K562 (cell line): ENCODE results near the gene BEST4. TPM values are rescaled to one million over a fixed set of nuclear protein-coding genes. Genes with fewer than 3 reads are reported as not detected.

ENCODE experiments used
- BCL6 ChIP-seq: fragments of 250-450 bp; sonication (Bioruptor Pico); IDR thresholded peaks from 2 replicates; pipeline ENCODE4 v1.4.0; 2020
- CBX1 ChIP-seq: sonication (generic); IDR thresholded peaks from 2 replicates; pipeline ENCODE4 v1.6.1; 2016; ENCODE audit warnings: antibody characterized with exemption, low read depth, mild to moderate bottlenecking
- FOXP4 ChIP-seq: sonication (generic); formaldehyde crosslinking; IDR thresholded peaks from 2 replicates; pipeline ENCODE4 v1.8.0; 2022; ENCODE audit warnings: mild to moderate bottlenecking, missing genetic modification reagents, borderline replicate concordance
- HIVEP1 ChIP-seq: fragments of 250-450 bp; sonication (Bioruptor Pico); IDR thresholded peaks from 2 replicates; pipeline ENCODE4 v1.4.0; 2020; ENCODE audit warnings: mild to moderate bottlenecking
- PRPF4 ChIP-seq: fragments of 200-400 bp; formaldehyde crosslinking; IDR thresholded peaks from one replicate; pipeline ENCODE4 v1.6.1; 2017; ENCODE audit warnings: low read length, low read depth, mild to moderate bottlenecking; ENCODE audit not compliant: insufficient read depth, poor library complexity, severe bottlenecking
- PYGO2 ChIP-seq: fragments of 450-650 bp; IDR thresholded peaks from 2 replicates; pipeline ENCODE4 v1.6.1; 2016; ENCODE audit warnings: mild to moderate bottlenecking, missing genetic modification characterization, moderate library complexity, missing compliant biosample characterization
- RAD51 ChIP-seq: fragments of 450-650 bp; IDR thresholded peaks from 2 replicates; pipeline ENCODE4 v1.7.1; 2016; ENCODE audit warnings: low read depth, mild to moderate bottlenecking, borderline replicate concordance
- RBM39 ChIP-seq: fragments of 200-400 bp; formaldehyde crosslinking; optimal IDR thresholded peaks from 2 replicates; pipeline ENCODE3; 2018; ENCODE audit warnings: low read depth, low read length
- SMARCE1 ChIP-seq: fragments of 450-650 bp; IDR thresholded peaks from 2 replicates; pipeline ENCODE4 v1.7.1; 2016; ENCODE audit warnings: mild to moderate bottlenecking
- TAL1 ChIP-seq: fragments of 450-650 bp; IDR thresholded peaks from 2 replicates; pipeline ENCODE4 v1.6.1; 2016; ENCODE audit warnings: mild to moderate bottlenecking
- THRB ChIP-seq: fragments of 450-650 bp; formaldehyde crosslinking; conservative IDR thresholded peaks from 2 replicates; pipeline ENCODE4 v1.4.0; 2022; ENCODE audit warnings: mild to moderate bottlenecking, missing genetic modification characterization
- TSC22D4 ChIP-seq: fragments of 450-650 bp; IDR thresholded peaks from 2 replicates; pipeline ENCODE4 v1.6.1; 2016; ENCODE audit warnings: missing genetic modification characterization, missing biosample characterization, control low read depth
- ZKSCAN3 ChIP-seq: fragments of 250-450 bp; sonication (Bioruptor Pico); IDR thresholded peaks from 2 replicates; pipeline ENCODE4 v1.4.0; 2020
- ZNF431 ChIP-seq: sonication (generic); formaldehyde crosslinking; IDR thresholded peaks from 2 replicates; pipeline ENCODE4 v1.8.0; 2022; ENCODE audit warnings: mild to moderate bottlenecking, missing genetic modification reagents
- ZNF444 ChIP-seq: fragments of 250-450 bp; sonication (Bioruptor Pico); IDR thresholded peaks from 2 replicates; pipeline ENCODE4 v1.4.0; 2020; ENCODE audit warnings: mild to moderate bottlenecking, moderate library complexity
- ZNF592 ChIP-seq: fragments of 450-650 bp; IDR thresholded peaks from 2 replicates; pipeline ENCODE4 v1.6.1; 2017; ENCODE audit warnings: antibody characterized with exemption, mild to moderate bottlenecking
- polyA plus RNA-seq, 8 experiments: library from polyadenylated mRNA; depleted of rRNA in 4 of 8; stranded (reverse) in 5 of 8; unstranded in 3 of 8; fragments of >200 nt; fragmentation: Nextera tagmentation in 2 of 8; fragmentation: Illumina TruSeq in 1 of 8; extraction: Ambion mirVana in 2 of 8; extraction: Trizol in 1 of 8; gene quantifications; 2 replicates each; pipeline versions ENCODE4 v1.2.1 to v1.2.3, GENCODE V29; 2011 to 2014; ENCODE audit warnings: inconsistent platforms in 1 of 8, missing spikeins in 1 of 8
- total RNA-seq, 7 experiments: library from RNA; depleted of rRNA in 6 of 7; stranded (reverse); fragments of >200 nt in 6 of 7; fragmentation: Illumina TruSeq in 2 of 7; extraction: Trizol in 2 of 7; gene quantifications; 2 replicates each; pipeline versions ENCODE4 v1.2.1 to v1.2.3, GENCODE V29; 2011 to 2021; ENCODE audit warnings: low replicate concordance in 1 of 7
- TF ChIP-seq, protein P1 (sequence below): fragments of 250-450 bp; sonication (Bioruptor Pico); IDR thresholded peaks from 2 replicates; pipeline ENCODE4 v1.4.0; 2020; ENCODE audit warnings: mild to moderate bottlenecking, moderate library complexity

BEST4 gene
- total and polyA plus RNA-seq, 9 of the 15 experiments (the other 6 are each of a cell fraction or from before 2014, with no cell fraction given), result 0.07 to 0.11 TPM; not detected in 7

GRCh38 chr1:44775078-44775929 is 12.7 kb downstream of the BEST4 start, which contains the start of gene RPS8 (continued):
- TF ChIP-seq SMARCE1, result peak; percentile 86
- TF ChIP-seq BCL6 (CRISPR knock-in tag), result 0 out of 2 replicates have a peak, but pooled peaks have one; percentile 3
- 0 out of 2 replicates have a peak, but pooled peaks have one; percentile 12 for TF ChIP-seq PYGO2 (tag)
- TF ChIP-seq ZNF444, result no peak; the same call in 1 of the 2 replicates
- TF ChIP-seq THRB, result peak; percentile 97
- TF ChIP-seq RAD51, result peak; percentile 53; the same call in 1 of the 2 replicates
- TF ChIP-seq CBX1, result peak; percentile 88
- TF ChIP-seq RBM39, result peak; percentile 97
- no peak for TF ChIP-seq TSC22D4
- TF ChIP-seq, protein P1, sequence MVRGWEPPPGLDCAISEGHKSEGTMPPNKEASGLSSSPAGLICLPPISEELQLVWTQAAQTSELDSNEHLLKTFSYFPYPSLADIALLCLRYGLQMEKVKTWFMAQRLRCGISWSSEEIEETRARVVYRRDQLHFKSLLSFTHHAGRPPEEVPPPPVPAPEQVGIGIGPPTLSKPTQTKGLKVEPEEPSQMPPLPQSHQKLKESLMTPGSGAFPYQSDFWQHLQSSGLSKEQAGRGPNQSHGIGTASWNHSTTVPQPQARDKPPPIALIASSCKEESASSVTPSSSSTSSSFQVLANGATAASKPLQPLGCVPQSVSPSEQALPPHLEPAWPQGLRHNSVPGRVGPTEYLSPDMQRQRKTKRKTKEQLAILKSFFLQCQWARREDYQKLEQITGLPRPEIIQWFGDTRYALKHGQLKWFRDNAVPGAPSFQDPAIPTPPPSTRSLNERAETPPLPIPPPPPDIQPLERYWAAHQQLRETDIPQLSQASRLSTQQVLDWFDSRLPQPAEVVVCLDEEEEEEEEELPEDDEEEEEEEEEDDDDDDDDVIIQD (CRISPR knock-in tag), result no peak
- peak; percentile 94 for TF ChIP-seq FOXP4 (CRISPR knock-in tag)
- peak; percentile 96 for TF ChIP-seq PRPF4
- TF ChIP-seq ZNF592, result peak; percentile 87
- TF ChIP-seq ZKSCAN3 (CRISPR knock-in tag), result no peak
- peak; percentile 69 for TF ChIP-seq ZNF431
- no peak for TF ChIP-seq HIVEP1 (CRISPR knock-in tag)
- TF ChIP-seq TAL1, result peak; percentile 50; the same call in 1 of the 2 replicates
